NCI-H1694 treated with DMSO at 0.1 percent for 48 hours (cell line): ENCODE results near the gene FBXL15.

ENCODE experiments used
- DNase-seq: peaks from one replicate; lab custom pipeline; 2025; lab: John Stamatoyannopoulos, UW

Gene FBXL15, protein sequence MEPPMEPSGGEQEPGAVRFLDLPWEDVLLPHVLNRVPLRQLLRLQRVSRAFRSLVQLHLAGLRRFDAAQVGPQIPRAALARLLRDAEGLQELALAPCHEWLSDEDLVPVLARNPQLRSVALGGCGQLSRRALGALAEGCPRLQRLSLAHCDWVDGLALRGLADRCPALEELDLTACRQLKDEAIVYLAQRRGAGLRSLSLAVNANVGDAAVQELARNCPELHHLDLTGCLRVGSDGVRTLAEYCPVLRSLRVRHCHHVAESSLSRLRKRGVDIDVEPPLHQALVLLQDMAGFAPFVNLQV

DNA sequence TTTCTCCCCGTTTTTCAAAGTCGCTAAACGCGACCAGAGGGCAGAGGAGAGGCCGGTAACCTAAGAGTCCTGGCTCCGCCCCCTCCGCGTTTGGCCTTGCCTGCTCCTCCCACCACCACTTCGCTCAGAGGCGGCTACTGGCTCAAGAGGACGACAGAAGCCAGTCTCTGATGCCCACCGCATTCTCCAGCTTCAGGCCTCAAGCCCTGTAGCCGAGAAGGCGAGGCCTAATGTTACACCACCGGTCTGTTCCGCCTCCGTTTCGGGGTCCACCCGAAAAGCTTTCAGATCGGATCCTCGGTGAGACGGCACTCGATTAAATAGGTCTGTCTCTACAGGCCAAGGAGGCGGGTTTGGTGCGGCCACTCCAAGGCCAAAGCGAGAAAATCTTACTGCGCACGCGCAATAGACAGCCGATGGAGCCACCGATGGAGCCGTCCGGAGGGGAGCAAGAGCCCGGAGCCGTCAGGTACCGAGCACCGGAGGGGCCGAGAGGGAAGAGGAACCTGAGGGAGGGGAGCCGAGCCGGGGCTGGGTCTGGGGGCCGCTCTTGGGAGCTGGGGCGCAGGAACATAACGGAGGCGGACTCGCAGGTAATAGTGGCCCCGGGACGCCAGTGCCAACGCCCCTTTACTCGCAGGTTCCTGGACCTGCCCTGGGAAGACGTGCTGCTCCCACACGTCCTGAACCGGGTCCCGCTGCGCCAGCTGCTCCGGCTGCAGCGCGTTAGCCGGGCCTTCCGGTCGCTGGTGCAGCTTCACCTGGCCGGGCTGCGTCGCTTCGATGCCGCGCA, at the start of gene FBXL15:
Gene FBXL15, plus strand, starts transcription at position 123 of the 793 bp plus-strand sequence. Its CDS starts 294 bp downstream, at position 417.
- peak; percentile 91 for DNase-seq

DNA sequence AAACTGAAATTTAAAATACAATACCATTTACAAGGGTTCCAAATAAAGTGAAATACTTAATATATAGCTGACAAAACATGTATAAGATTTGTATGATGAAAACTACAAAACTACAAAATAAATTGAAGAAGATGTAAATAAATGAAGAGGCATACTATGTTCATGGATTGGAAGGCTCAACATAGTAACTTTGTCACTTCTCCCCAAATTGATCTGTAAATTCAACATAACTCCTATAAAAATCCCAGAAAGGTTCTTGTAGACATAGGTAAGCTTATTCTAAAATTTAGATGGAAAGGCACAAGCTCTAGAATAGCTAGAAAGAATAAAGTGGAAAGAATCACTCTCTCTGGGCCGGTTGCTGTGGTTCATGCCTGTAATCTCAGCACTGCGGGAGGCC, 49.3 kb upstream of the FBXL15 start:
- no peak for DNase-seq

DNA sequence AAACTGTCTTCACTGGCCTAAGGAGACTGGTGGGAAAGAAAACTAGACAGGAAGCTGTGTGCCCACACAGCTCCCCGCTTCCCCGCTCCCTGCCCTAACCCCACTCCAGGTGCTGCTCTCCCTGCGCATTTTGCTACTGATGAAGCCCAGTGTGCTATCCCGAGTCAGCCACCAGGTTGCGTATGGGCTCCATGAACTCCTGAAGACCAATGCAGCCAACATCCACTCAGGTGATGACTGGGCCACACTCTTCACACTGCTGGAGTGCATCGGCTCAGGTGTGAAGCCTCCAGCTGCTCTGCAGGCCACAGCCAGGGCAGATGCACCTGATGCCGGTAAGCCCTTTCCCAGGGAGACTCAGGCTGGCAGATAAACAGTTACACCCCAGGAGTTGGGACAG, 45.4 kb upstream of the FBXL15 start:
- no peak for DNase-seq

DNA sequence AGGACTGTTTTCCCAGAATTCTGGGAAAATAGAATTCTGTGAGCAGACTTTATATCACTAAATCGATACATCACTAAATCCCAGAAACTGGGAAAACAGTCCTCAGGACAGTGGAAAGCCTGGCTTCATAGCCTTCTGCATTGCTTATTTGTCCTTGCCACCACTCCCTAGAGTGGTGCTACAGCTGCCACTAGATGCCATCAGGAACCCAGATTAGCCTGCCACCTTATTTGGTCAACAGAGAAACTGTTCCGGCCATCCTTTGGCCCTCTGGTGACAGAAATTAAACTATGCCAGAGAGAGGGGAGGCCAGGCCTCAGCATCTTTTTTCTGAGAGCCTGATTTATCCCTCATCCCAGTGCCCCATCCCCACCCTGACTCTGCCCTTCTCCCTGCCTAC, 44.8 kb upstream of the FBXL15 start:
- DNase-seq: no peak

DNA sequence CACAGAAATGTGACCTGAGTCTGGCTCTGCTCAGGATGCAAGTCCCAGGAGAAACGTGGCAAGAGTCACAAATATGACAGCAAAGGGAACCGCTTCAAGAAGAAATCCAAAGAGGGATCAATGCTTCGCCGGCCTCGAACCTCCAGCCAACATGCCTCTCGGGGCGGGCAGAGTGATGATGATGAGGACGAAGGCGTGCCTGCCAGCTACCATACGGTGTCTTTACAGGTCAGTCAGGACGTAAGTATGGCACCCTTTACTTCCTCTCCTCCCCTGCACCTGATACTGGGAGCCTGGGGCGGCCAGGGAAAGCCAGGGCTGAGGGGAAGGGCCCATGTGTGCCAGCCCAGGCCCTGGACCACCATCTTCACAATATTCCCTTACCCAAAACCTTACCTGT, 43.7 kb upstream of the FBXL15 start:
- no peak for DNase-seq

DNA sequence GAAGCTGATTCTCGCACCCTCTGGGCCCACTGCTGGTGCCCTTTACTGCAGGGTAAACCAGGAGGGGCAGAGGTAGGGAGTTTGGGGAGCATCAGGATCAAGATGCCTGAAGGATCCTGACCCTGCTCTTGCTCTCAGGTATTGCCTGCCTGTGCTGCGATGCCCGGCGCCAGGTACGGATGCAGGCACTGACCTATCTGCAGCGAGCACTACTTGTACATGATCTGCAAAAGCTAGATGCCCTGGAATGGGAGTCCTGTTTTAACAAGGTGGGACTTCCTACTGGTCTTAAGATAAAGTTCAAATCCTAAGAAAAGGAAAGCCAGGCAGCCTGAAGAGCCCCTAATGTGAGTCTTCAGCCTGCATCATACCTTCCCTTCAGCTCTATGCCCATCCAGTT, 41.3 kb upstream of the FBXL15 start:
- no peak for DNase-seq

DNA sequence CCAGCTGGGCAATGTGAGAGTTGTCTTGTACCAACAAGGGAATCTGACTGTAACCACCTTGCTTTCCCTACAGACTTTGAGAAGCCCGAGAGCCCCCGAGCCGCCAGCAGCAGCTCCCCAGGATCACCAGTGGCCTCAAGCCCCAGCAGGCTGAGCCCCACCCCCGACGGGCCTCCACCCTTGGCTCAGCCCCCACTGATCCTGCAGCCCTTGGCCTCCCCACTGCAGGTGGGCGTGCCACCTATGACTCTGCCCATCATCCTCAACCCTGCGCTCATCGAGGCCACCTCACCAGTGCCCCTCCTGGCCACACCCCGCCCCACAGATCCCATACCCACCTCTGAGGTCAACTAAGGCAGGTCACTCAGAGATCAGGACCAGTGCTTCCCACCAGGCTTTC, 38.7 kb upstream of the FBXL15 start:
- no peak for DNase-seq

DNA sequence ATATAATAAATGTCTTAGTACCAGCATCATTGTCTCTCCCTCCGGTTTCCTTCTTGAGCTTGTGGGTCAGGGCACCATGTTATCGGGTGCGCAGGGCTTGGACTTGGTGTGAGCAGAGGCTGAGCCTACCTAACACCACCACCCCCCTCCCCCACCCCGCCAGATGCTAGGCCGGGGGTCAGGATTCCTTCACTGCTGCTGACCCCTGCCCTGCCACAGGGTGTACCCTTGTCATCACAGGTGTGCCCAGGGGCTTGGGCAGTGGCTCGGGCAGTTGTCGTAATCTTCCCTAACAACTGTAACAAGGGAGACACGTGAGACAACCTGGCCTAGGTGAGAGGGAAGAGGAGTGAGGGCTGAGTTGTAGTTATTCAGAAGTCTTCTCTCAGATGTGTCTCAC, 37.8 kb upstream of the FBXL15 start:
- DNase-seq: no peak

DNA sequence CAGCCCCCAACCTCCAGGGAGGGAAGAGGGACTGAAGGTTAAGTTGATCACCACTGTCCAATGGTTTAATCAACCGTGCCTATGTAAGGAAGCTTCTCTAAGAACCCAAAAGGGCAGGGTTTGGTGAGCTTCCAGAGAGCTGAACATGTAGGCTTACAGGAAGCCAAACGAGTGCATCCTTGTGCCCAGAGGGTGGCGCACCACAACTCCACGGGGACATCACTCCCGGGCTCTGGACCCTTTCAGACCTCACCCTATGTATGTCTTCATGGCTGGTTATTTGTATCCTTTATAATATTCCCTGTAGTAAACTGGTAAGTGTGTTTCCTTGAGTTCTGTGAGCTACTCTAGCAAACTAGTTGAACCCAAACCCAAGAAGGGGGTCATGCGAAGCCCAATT, 36.6 kb upstream of the FBXL15 start:
- DNase-seq: no peak

DNA sequence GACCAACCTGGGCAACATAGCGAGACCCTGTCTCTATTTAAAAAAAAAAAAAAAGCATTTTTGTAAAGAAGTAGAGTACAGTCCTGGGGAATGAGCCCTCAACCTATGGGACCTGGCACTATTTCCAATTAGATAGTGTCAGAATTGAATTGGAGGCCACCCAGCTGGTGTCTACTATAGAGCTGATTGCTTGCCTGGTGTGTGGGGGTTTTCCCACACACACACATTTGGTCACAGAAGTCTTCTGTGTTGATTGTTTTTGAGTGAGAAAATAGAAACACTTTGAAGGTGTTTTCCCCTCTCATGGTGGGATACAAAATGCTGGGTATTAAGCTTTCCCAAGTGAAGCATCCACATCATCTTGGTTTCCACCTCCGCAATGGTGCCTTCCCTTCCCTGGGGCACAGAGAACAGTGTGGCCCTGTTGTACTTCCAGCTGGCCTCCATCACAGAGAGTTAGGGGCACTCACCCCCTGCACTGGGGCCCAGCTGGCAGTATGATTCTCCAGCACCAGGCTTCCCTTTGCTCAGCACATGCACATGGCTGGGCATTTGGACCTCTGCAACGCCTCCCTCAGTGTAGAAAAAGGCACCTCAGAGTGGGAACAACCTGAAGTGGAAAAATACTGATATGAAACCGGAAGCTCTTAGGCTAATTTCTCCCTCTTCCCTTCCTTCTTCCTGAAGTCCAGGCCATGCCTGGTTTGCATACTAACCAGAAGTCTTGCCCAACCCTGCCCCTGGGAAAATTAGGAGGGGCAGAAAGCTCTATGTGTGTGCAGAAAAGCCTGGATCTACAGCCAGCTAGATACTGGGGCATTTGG, 35.8 kb upstream of the FBXL15 start:
- no peak for DNase-seq

DNA sequence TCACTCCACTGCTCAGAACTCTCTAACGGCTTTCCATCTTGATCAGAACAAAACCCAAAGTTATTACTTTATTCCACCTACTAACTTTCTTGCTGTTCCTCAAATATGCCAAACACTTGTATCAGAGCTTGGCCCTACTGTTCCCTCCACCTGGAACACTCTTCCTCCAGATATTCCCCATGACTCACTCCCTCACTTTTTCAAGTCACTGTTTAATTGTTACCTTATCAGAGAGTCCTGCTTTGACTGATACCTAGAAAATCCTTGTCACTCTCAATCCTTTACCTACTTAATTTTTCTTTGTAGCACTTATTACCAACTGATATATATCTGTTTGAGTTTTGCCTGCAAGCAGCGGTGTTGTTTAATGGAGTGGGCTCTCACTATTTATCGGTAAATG, 30.7 kb upstream of the FBXL15 start:
- no peak for DNase-seq

DNA sequence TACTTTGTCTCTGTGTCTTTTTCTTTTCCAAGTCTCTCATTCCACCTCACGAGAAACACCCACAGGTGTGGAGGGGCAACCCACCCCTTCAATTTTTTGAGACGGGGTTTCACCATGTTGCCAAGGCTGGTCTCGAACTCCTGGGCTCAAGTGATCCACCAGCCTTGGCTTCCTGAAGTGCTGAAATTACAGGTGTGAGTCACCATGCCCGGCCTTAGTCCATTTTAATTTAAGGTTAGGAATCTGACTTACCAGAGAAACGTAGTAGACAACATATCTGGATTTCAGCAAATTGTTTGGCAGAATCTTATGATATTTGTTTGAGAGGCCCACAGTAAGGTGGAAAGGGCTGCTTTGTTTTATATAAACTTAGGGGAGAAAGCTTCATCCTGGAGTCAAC, 28.3 kb upstream of the FBXL15 start:
- DNase-seq: no peak

DNA sequence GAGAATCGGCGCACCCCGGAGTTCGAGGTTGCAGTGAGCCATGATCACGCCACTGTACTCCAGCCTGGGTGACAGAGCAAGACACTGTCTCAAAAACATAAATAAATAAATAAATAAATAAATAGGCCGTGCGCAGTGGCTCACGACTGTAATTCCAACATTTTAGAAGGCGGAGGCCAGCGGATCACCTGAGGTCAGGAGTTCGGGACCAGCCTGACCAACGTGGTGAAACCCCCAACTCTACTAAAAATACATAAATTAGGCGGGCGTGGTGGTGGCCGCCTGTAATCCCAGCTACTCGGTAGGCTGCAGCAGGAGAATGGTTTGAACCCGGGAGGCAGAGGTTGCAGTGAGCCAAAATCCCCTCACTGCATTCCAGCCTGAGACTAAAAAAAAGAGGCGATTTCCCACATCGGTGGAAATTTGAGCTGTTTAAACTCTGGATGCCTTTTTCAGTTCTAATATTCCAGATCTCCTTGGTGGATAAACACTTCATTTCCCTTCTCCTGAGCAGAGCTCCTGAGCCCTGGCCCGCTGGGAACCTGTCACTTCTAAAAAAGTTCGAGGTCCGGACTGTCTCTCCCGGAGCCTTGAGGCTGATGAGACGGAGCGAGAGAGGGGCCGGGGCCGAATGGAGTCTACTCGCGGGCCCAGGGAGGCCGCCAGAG, 27.1 kb upstream of the FBXL15 start:
- DNase-seq: peak; percentile 43

DNA sequence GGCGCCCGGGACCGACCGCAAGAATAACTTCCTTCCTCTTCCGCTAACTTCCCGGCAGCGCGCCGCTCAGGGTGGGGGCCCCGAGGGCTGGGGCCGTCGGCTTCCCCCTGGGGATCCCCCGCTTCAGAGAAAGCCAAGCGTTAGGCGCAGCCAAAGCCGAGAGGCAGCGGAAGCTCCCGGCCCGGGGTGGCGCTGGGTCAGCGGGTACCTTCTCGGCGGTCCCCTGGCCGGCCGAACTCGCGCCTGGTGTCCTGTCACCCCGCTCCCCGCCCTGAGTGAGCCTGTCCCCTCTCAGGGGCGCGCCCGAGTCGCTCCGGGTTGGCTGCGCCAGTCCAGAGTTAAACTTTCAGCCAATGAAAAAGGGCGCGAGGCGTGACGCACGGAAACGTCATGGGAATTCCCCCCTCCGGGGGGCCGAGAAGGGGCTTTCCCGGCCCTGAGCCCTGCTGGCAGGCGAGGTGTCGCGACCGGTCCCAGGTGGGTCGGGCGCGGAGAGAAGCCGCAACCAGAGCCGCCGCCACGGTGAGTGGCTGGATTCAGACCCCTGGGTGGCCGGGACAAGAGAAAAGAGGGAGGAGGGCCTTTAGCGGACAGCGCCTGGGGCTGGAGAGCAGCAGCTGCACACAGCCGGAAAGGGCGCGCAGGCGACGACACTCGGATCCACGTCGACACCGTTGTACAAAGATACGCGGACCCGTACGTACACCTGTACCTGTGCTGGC, 26.4 kb upstream of the FBXL15 start:
- DNase-seq: peak; percentile 29

DNA sequence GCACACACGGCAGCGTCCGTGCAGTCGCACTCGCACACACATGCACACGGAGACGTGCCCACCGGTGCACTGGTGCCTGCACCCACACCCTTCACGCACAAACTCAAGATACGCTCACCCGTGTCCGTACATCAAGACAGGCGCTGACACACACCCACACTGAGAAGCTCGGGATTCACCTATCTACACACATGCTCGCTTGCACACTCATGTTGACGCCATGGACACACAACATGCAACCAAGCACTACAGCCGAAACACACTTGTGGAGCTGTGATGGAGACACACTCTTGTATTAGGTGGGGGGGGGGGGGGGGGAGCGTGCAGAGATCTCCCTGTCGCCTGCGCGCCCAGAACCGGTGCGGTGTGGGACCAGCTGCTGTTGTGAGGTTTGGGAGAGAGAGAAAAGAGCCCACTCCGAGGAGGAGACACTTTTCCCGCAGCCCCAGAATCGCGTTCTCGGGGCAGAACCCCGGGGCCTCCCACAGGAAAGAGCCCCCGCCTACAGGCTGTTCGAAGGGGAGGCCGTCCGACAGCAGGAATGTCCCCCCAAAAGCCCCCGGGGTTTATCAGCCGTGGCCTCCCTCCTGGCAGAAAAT, 25.7 kb upstream of the FBXL15 start:
- DNase-seq: no peak

DNA sequence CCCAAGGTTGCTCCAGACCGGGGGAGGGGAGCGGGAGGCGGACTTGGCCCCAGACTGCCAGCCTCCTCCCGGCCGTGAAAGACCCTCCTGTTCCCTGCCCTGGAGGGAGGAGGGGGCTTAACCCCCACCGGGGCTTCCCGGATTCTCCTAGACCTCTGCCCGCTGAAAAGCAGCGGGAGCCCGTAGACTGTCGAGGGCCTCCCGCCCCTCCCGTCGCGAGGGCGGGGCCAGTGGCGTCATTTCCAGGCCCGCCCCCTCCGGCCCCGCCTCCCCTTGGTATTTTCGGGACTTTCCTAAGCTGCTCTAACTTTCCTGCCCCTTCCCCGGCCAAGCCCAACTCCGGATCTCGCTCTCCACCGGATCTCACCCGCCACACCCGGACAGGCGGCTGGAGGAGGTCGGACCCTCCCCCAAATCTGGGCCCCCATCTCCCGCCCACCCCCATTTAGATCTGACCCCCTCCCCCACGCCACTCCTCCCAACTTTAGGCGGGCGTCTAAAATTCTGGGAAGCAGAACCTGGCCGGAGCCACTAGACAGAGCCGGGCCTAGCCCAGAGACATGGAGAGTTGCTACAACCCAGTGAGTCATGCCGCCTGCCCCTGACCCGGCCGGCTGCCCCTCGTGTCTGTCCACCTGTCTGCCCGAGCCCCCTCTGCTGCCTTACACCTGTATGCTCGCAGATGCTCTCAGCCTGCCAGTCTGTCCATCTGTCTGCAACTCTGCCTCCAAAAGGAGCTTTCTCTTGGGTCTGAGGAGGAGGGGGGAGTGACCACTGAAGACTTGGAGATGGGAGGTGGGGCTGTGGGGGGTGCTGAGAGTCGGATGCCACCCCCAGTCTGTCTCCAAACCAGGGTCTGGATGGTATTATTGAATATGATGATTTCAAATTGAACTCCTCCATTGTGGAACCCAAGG, 25.0 kb upstream of the FBXL15 start, which contains the start of gene NFKB2:
Gene NFKB2, plus strand, starts transcription at position 306 of the 917 bp plus-strand sequence. Its CDS starts 255 bp downstream, at position 561.
- DNase-seq: peak; percentile 40

DNA sequence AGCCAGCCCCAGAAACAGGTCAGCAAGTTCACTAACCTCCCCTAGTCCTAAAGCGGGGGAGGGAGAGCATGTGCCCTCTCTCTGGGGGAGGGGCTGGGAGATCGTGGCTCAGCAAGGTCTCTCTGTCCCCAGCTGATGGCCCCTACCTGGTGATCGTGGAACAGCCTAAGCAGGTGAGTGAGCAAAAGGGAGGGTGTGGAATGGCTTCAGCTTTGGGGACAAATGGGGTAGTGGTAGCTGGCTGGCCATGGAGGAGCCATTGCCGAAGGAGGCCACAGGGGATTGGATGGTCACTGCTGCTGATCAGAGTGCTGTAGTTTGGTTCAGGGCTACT, 24.4 kb upstream of the FBXL15 start:
- DNase-seq: no peak

DNA sequence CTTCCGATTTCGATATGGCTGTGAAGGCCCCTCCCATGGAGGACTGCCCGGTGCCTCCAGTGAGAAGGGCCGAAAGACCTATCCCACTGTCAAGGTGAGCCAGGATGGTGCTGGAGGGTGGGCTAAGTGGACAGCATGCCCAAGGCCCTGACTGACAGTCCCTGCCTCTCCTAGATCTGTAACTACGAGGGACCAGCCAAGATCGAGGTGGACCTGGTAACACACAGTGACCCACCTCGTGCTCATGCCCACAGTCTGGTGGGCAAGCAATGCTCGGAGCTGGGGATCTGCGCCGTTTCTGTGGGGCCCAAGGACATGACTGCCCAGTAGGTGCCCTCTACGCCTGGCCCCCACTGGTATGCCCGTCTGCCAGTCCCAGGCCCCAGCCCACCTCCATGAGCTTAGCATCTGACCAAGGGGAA, 23.9 kb upstream of the FBXL15 start:
- DNase-seq: no peak

DNA sequence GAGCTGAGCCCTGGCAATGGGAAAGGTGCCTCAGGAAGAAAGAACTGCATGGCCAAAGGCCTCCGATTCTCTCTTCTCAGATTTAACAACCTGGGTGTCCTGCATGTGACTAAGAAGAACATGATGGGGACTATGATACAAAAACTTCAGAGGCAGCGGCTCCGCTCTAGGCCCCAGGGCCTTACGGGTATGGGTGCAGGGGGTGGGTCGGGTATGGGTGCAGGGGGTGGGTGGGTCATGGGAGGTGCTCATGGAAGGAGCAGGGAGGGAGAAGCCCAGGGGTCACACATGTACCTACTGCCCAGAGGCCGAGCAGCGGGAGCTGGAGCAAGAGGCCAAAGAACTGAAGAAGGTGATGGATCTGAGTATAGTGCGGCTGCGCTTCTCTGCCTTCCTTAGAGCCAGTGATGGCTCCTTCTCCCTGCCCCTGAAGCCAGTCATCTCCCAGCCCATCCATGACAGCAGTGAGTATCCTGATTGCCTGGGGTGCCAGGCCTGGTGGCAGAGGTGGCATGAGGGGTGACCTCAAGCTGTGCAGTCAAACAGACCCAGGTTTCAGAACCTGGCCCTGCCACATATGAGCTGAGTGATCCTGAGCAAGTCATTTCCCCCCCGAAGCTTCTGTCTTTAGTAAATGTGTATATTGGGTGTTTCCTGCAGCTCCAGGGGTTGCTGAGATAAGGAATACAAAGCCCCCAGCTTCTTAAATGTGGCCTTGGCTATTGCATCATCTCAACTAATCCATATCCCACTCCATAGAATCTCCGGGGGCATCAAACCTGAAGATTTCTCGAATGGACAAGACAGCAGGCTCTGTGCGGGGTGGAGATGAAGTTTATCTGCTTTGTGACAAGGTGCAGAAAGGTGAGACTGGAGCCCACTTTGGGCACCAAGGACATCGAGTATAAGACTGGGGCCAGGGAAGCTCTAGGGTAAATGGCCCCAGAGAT, 23.1 kb upstream of the FBXL15 start:
- no peak for DNase-seq
